IMR-90 (cell line): ENCODE measurements around the gene CNGA1. TPM values are rescaled to one million over a fixed set of nuclear protein-coding genes. Genes with fewer than 3 reads are reported as not detected.

ENCODE experiments used
- ATAC-seq: fragments of 200-7000 bp; cut with Tn5 transposase; 2 replicates; pipeline ENCODE4 v1.9.1; 2020; ENCODE audit warnings: low read depth, mild to moderate bottlenecking, moderate library complexity
- BruUV-seq: library from RNA; stranded (reverse); fragments of 400-500 nt; replicated peaks from 2 replicates; lab custom pipeline; 2021; lab: Mats Ljungman, UMichigan
- CTCF ChIA-PET: fragments of 300-600 bp; formaldehyde crosslinking; extraction: SDS; loops from one replicate; lab custom pipeline; 2021; ENCODE audit warnings: antibody characterized with exemption; lab: Yijun Ruan, JAX
- POLR2A ChIA-PET: fragments of 300-600 bp; sonication (Branson Sonifier 250); formaldehyde crosslinking; loops from one replicate; lab custom pipeline; 2022; ENCODE audit warnings: antibody characterized with exemption; ENCODE audit not compliant: unreplicated experiment; lab: Charles Lee
- DNase-seq: peaks from one replicate; pipeline ENCODE4 v3.0.0; 2013
- H2AFZ ChIP-seq: replicated peaks from 2 replicates; pipeline ENCODE3; 2013; ENCODE audit warnings: low read length, mild to moderate bottlenecking; ENCODE audit not compliant: poor library complexity
- H2AK5ac ChIP-seq: 2 replicates; pipeline ENCODE4 v1.6.1; 2013; ENCODE audit warnings: low read depth, low read length, inconsistent platforms
- H2AK9ac ChIP-seq: replicated peaks from 2 replicates; pipeline ENCODE3; 2013; ENCODE audit warnings: mild to moderate bottlenecking, low read depth, low read length, moderate library complexity; ENCODE audit not compliant: poor library complexity
- H2BK120ac ChIP-seq: 2 replicates; pipeline ENCODE4 v1.6.1; 2013; ENCODE audit warnings: low read depth, low read length, inconsistent platforms
- H2BK15ac ChIP-seq: 3 replicates; pipeline ENCODE4 v1.6.1; 2013; ENCODE audit warnings: low read depth, low read length, inconsistent platforms
- H2BK20ac ChIP-seq: 2 replicates; pipeline ENCODE4 v1.6.1; 2013; ENCODE audit warnings: low read depth, mild to moderate bottlenecking, inconsistent platforms, low read length, moderate library complexity
- H2BK5ac ChIP-seq: 2 replicates; pipeline ENCODE4 v1.6.1; 2013; ENCODE audit warnings: mild to moderate bottlenecking, low read depth, low read length, inconsistent platforms; ENCODE audit not compliant: poor library complexity, severe bottlenecking
- H3K14ac ChIP-seq: replicated peaks from 2 replicates; pipeline ENCODE4 v1.6.1; 2013; ENCODE audit warnings: low read depth, low read length, inconsistent platforms
- H3K18ac ChIP-seq: 2 replicates; pipeline ENCODE4 v1.6.1; 2013; ENCODE audit warnings: low read depth, low read length, control low read depth
- H3K23ac ChIP-seq: 2 replicates; pipeline ENCODE4 v1.6.1; 2013; ENCODE audit warnings: low read depth, low read length, inconsistent platforms
- H3K27ac ChIP-seq: 2 replicates; pipeline ENCODE4 v1.5.1; 2013; ENCODE audit warnings: mild to moderate bottlenecking, control low read depth, low read length; ENCODE audit not compliant: insufficient read depth
- H3K27me3 ChIP-seq: 2 replicates; pipeline ENCODE4 v1.6.1; 2013; ENCODE audit warnings: low read length; ENCODE audit not compliant: control insufficient read depth, insufficient read depth
- H3K36me3 ChIP-seq: 2 replicates; pipeline ENCODE4 v1.6.1; 2013; ENCODE audit warnings: low read length, mixed read lengths; ENCODE audit not compliant: control insufficient read depth, insufficient read depth
- H3K4ac ChIP-seq: 2 replicates; pipeline ENCODE4 v1.6.1; 2013; ENCODE audit warnings: low read depth, low read length, inconsistent platforms
- H3K4me1 ChIP-seq: 2 replicates; pipeline ENCODE4 v1.6.1; 2013; ENCODE audit warnings: low read length, mixed read lengths; ENCODE audit not compliant: control insufficient read depth, insufficient read depth
- H3K4me2 ChIP-seq: 2 replicates; pipeline ENCODE4 v1.6.1; 2013; ENCODE audit warnings: low read depth, mild to moderate bottlenecking, control low read depth, low read length, moderate library complexity
- H3K4me3 ChIP-seq: 2 replicates; pipeline ENCODE4 v1.5.1; 2013; ENCODE audit warnings: low read depth, mild to moderate bottlenecking, control low read depth, low read length, moderate library complexity; ENCODE audit not compliant: insufficient read depth
- H3K56ac ChIP-seq: 2 replicates; pipeline ENCODE4 v1.6.1; 2013; ENCODE audit warnings: low read length, inconsistent platforms; ENCODE audit not compliant: insufficient read depth; ENCODE audit errors: extremely low read depth
- H3K79me1 ChIP-seq, 2 experiments: 2 replicates each; pipeline ENCODE4 v1.6.1; 2013; ENCODE audit warnings: low read length in 2 of 2, inconsistent platforms in 1 of 2, low read depth in 1 of 2
- H3K9ac ChIP-seq: 2 replicates; pipeline ENCODE4 v1.6.1; 2013; ENCODE audit warnings: low read depth, low read length, control low read depth
- H3K9me1 ChIP-seq: 2 replicates; pipeline ENCODE4 v1.6.1; 2013; ENCODE audit warnings: low read length, inconsistent platforms; ENCODE audit not compliant: insufficient read depth
- H3K9me3 ChIP-seq: 2 replicates; pipeline ENCODE4 v1.6.1; 2013; ENCODE audit warnings: low read length; ENCODE audit not compliant: control insufficient read depth, insufficient read depth
- H4K20me1 ChIP-seq: 2 replicates; pipeline ENCODE4 v1.6.1; 2013; ENCODE audit warnings: low read length, inconsistent platforms; ENCODE audit not compliant: insufficient read depth
- H4K5ac ChIP-seq: 2 replicates; pipeline ENCODE4 v1.6.1; 2013; ENCODE audit warnings: mild to moderate bottlenecking, low read depth, low read length, control low read depth
- H4K8ac ChIP-seq, 2 experiments: 2 replicates each; pipeline ENCODE4 v1.6.1; 2013; ENCODE audit warnings: low read depth in 2 of 2, low read length in 2 of 2, control low read depth in 1 of 2, inconsistent platforms in 1 of 2
- H4K91ac ChIP-seq: 2 replicates; pipeline ENCODE4 v1.6.1; 2013; ENCODE audit warnings: low read depth, low read length, inconsistent platforms; ENCODE audit not compliant: insufficient read depth
- BHLHE40 ChIP-seq: fragments of 150-350 bp; IDR thresholded peaks from 2 replicates; pipeline ENCODE4 v1.6.1; 2016; ENCODE audit warnings: mild to moderate bottlenecking, low read depth, low read length
- CEBPB ChIP-seq: IDR thresholded peaks from 2 replicates; pipeline ENCODE4 v1.6.1; 2012; ENCODE audit warnings: low read depth, low read length, improper control_type of control experiment
- POLR2A ChIP-seq: IDR thresholded peaks from 2 replicates; pipeline ENCODE4 v1.6.1; 2012; ENCODE audit warnings: mild to moderate bottlenecking, low read depth, low read length
- WGBS, 2 experiments: methylation state at CpG; one replicate each; pipeline versions ENCODE4 v1.1.5 to v1.1.7; 2013; ENCODE audit warnings: missing lambda C conversion rate in 2 of 2; ENCODE audit not compliant: insufficient read length in 1 of 2; ENCODE audit errors: extremely low coverage in 2 of 2; 5-methylcytosine and 5-hydroxymethylcytosine counted together
- dilution Hi-C: fragments of 300-500 bp; cut with HindIII; formaldehyde crosslinking; loops from one replicate; pipeline ENCODE4 v1.14.3; 2018; ENCODE audit warnings: low sequenced_read_pairs; ENCODE audit not compliant: unreplicated experiment
- in situ Hi-C: fragments of 300-500 bp; cut with MboI; formaldehyde crosslinking; loops from 3 replicates; pipeline ENCODE4 v1.14.3; 2019; ENCODE audit warnings: low sequenced_read_pairs, inconsistent platforms, mixed read lengths
- intact Hi-C: fragments of 100-400 bp; cut with micrococcal nuclease; formaldehyde crosslinking; loops from 2 replicates; pipeline ENCODE4 v1.10.0; 2022
- polyA plus RNA-seq, 3 experiments: library from polyadenylated mRNA; depleted of rRNA; stranded (reverse); fragments of >200 nt; gene quantifications; 2 replicates each; pipeline ENCODE4 v1.2.3, GENCODE V29; 2012; ENCODE audit warnings: low replicate concordance in 1 of 3
- total RNA-seq: library from RNA; depleted of rRNA; stranded (reverse); fragments of >200 nt; gene quantifications from 2 replicates; pipeline ENCODE4 v1.2.3, GENCODE V29; 2012

CNGA1 gene
- total and polyA plus RNA-seq, 2 of the 4 experiments (the other 2 are of a cell fraction), result not detected

DNA sequence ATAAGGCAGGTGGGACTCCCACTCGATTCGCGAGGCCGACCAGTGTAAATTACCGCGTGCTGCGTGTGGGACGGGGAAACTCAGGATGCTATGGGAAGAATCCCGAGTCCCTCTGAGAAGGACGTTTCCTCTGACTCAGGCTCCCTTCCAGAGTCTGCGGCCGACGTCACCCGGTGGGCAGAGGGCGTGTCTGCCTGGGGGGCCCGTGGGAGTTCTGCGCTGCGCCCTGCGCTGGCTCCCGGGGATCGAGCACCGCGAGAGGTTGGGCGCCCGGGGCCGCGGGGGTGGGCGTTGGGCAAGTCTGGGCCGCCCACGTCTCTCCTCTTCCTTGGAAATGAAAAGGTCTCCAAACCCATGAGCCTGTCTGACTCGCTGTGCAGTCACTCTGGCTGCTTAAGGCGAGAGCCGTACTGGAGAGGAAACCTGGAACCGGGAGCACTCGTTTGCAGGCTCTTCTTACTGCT is 659 bp upstream of the CNGA1 start:
- Histone ChIP-seq H3K56ac (no peak overlapping the region), H4K5ac (no peak overlapping the region), H2AK9ac (peak overlapping the region; percentile 55), H3K4me2 (peak overlapping the region; percentile 83), H2BK5ac (no peak overlapping the region), H3K27me3 (peaks cover 12% of the 10 kb centered on the region), H2BK120ac (no peak overlapping the region), H2BK15ac (no peak overlapping the region), H3K4me3 (peak overlapping the region; percentile 44), H3K9me1 (no peaks in the 10 kb centered on the region; the same call in 1 of the 2 replicates), H3K4ac (no peak overlapping the region; the same call in 1 of the 2 replicates), H4K8ac (no peak overlapping the region), H3K9ac (no peak overlapping the region), H2AK5ac (no peak overlapping the region), H3K27ac (no peak overlapping the region), H3K79me1 (no peaks in the 10 kb centered on the region), H2AFZ (peak overlapping the region; percentile 96), H3K4me1 (no peaks in the 10 kb centered on the region), H3K9me3 (no peaks in the 10 kb centered on the region), H3K36me3 (no peaks in the 10 kb centered on the region), H2BK20ac (no peak overlapping the region), H3K14ac (no peak overlapping the region), H3K18ac (no peak overlapping the region), H4K91ac (no peak overlapping the region), H3K23ac (no peak overlapping the region), H4K20me1 (no peaks in the 10 kb centered on the region)
- 1% methylated on average over 28 of the region's 35 CpGs; no CpG with 5 or more reads in 1 of the 2 experiments for WGBS, 2 experiments
- peak; percentile 66 for DNase-seq
- ATAC-seq, result peak; percentile 73
- no TSS peak for BruUV-seq
- in situ Hi-C loops, result no loop called here
- dilution Hi-C loops, result no loop called here
- ChIA-PET POLR2A (no interaction called here), CTCF (no interaction called here)
- intact Hi-C loops, result loop anchor here (5.0 kb wide), 2 partner anchors 70 to 125 kb away; no protein-coding TSS in a partner anchor
- TF ChIP-seq CEBPB (peak; percentile 36; the same call in 1 of the 2 replicates), POLR2A (peak; percentile 64), BHLHE40 (no peak)
